GM21529 (cell line): ENCODE measurements around the gene SORCS1.

Experiments used
- ATAC-seq: cut with Tn5 transposase; IDR thresholded peaks from one replicate; pipeline ENCODE4 v1.9.1; 2021; ENCODE audit not compliant: unreplicated experiment

SORCS1 gene

DNA sequence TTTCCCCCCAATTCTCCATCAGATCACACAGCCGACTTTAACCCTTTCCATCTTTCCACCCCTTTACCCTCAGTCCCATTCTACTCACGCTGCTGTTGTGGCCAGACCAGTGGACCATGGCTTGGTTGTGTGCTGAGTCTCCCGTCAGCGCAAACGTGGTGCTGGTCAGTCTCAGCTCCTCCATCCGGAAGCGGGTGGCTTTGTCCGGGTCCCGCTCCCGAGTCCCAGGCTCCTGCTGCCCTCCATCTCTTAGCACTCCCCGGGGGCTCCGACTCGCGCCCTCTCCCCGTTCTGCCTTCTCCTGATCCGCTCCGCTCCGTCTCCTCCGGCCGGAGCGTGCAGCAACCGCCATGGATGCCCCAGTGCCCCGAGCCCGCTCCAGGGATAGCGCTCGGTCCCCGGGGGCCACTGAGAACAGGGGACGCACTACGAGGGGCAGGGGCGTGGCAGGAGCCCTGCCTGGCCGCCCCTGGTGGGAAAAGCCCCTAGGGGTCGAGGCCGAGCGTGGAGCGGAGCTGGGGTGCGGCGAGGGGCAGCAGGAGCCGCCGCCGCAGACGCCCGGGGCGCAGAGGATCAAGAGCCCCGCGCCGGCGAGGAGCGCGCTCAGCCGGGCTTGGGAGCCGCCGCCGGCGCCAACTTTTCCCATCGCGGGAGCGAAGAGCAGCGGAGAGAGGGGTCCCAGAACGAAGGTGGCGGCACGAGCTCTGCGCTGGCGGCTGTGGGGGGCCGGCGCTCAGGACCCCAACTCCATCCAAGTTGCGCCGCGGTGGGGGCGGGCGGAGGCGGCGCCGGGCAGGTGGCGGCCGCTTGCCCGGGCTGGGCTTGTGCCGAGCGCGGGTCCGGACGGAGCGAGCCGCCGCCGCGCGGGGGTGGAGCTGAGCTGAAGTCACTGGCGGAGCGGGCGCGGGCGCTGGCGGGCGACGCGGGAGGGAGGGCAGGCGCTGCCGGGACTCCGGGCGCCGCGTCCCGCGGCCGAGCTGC lies at the start of gene SORCS1:
Gene SORCS1 (minus strand): TSS at position 826 of the 981 bp plus-strand sequence.
- no peak for ATAC-seq

DNA sequence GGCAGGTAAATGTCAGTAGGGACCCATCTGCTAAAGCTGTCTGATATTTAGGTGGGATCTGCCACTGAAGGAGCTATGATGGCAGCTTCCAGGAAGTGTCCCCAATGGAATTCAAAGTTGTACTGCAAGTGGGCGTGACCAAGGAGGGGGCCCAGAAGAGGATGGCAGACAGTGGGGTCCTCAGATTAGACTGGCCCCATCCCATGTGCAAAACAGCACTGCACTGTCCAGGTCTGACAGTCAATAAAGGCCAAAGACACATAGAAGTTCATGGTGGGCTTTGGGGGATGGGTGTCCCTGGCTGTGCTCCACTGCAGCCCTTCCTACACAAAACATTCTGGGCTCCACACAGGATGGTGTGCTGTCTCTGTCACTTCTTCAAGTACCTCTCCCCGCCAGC lies 49.8 kb upstream of the SORCS1 start:
- no peak for ATAC-seq

DNA sequence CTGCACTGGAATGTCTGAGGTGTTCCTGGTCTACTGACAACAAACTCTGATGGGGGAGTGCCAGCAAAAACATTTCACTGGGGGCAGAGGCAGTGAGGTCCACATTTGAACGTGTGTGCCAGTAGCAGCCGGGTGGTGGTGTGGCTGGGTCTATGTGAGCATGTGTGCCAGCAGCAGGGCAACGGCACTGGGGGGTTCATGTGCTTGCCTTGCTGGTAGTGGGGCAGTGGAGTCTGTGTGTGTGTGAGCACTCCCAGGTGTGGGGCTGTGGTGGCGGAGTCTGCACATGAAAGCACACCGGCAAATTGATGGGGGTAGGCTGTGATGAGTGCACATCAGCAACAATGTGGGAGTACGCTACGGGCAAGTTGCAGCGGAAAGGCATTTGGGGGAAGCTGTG lies 49.4 kb upstream of the SORCS1 start:
- ATAC-seq: no peak

DNA sequence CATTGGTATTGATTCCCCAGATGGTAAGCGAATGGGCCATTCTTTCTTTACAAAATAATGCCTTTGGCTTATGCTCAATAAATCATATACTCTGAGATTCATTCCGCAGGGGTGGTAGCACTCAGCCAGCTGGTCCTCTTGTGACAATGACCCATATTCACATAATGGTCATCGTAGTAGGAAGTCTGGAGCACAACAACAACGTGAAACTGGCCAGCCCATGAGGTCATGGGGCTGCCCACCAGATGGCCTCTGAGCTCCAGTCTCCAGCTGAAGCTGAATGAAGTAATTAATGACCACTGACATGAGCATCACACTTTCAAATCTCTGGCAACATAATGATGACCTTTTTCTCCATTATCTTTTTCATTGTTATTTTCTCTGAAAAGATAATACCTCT lies 42.3 kb upstream of the SORCS1 start:
- no peak for ATAC-seq

DNA sequence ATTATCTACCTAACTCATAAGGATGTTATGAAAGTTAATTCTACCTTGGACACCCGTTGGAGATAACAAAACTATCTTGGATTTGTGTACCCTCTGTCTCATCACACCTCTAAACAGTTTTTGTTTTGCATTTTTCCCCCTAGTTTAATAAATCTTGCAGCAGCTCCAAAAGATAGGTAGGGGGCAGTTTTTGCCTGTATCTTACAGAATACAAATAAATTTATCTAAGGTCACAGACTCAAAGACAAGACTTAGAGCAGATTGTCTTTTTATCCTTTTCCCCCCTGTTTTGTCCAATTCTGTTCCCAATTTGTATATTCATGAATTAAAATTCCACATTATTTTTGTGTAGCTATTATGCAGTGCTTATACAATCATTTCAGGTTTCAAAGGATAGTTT lies 5.0 kb upstream of the SORCS1 start:
- no peak for ATAC-seq

DNA sequence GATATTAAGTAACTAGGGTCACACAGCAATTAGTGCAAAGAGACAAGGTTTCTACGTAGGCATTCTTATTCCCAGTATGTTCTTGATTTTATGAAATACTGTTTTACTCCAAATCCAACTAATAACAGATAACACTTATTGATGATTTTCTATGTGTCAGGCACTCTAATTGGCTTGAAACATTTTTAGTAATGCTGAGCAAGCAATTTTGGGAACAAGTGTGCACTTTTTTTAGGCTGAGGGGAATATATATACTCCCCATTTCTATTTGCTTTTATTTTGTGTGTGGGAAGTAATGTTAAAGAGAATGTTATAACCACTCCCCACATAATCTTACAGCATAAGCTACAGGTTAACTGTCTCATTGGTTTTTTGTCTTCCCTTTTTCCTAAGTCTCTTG lies 4.2 kb upstream of the SORCS1 start:
- ATAC-seq: no peak

DNA sequence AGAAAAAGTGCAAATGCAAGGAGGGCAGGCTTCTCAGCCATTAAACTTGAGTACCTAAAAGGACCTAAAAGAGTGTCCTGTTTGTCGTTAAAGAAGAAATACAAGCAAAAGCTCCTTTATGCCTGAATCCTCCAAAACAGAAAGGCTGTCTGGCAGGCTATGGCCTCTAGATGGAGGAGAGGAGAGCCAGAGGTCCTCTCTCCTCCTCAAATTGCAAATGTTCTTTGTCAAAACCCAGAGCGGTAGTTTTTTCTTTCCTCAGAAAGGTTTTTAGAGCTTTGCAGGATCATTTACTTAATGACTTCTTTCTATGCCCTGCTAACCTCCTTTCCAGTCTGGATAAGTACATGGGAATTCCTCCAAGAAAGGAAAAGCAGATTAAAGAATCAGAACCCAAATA lies 1.9 kb upstream of the SORCS1 start:
- ATAC-seq: no peak

DNA sequence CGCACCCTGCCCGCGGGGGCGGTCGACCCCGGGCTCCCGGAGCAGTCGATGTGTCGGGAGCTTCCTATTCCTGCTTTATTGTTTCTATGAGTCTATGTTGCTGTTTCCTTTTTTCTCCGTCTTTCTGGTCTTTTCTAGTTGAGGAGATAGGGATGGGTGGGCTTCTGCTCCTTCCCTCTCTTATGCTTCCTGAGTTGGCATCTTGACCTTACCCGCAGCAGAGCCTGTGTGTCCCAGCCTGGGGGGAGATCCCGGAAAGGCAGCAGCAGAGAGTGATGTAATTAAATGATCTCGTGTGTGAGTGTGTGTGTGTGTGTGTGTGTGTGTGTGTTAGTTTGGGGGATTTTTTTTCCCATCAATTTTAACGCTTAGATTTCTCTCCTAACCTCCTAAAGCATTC lies 486 bp upstream of the SORCS1 start:
- ATAC-seq: no peak

DNA sequence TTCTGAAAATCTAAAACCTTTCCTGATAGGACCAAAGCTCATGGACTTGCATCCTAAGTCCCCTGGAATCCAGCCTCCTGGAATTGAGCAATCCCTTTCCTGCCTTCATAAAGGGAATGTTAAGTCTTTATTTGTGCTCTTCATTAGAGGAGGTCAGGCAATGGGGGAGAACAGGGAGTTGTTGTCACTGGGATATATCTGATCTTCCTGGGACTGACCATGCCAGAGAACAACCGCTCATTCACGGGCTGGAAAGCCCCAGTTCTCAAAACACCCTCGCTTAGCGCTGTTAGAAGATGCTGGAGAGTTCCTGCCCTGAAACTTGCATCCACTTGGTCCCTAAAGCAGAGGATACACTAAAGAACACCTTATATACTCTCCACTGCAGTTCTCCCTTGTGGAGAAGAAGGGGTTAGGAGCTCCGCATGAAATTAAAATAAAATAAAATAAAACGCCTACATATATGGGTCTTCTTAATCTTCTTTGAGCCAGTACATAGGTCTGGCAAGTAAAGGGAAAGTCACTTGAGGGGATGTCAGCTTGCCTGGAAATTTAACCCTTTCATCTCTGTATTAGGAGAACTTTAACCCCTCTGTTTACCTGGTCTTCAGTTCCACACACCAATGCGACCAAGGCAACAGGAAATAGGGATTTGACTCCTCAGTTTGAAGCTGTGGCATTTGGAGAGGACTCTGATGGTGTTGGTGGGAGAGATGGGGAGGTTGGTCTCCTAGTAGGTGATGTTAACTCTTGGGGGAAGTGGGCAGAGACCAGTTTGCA lies 1.2 kb downstream of the SORCS1 start:
- no peak for ATAC-seq

DNA sequence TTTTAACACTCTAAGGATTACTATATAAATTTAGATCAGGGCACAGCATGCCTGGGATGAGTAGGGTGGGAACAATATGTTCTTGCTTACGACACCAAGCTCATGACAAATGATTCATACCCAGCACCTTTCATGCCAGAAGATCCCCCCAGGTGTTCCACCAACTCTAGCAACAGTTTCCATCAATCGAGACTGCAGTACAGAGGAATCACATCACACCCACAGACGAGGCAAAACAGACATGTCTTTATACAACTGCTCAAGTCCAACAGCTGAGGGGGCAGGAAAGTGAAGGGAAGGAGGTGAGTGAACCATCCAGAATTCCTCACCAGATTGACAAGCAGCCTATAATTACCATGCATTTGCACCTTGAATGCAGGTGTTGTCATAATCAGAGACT lies 3.6 kb downstream of the SORCS1 start:
- no peak for ATAC-seq

DNA sequence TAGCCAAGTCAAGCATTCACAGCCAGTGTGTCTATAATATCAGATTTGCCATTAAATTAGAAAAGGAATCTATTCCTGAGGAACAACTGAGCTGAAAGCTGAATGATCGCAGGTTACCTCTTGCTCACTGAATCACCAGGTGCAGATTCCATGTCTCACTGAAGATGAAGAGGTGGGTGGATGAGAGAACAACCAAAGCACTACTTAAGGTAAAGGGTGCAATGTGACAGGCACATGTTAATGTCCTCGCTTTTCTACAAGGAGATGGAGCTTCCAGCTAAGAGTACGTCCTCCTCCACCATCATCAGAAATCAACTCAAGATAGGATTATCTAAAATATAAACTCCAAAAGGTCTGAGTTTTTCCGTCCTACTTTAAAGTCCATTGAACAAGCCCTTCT lies 4.6 kb downstream of the SORCS1 start:
- ATAC-seq: no peak

DNA sequence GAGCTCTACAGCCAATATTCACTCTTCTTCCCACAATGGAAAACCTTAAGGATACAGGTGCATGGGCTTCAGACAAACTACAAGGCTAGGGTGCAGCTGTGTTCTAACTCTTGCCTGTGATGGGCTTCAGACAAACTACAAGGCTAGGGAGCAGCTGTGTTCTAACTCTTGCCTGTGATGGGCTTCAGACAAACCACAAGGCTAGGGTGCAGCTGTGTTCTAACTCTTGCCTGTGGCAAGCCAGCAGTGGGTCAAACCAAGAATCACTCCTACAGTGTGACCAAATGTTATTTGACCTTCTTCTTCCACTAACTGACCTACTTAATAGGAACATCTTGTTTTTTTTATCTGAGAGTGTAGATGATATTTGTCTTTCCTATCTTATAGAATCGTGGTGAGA lies 7.4 kb downstream of the SORCS1 start:
- no peak for ATAC-seq

DNA sequence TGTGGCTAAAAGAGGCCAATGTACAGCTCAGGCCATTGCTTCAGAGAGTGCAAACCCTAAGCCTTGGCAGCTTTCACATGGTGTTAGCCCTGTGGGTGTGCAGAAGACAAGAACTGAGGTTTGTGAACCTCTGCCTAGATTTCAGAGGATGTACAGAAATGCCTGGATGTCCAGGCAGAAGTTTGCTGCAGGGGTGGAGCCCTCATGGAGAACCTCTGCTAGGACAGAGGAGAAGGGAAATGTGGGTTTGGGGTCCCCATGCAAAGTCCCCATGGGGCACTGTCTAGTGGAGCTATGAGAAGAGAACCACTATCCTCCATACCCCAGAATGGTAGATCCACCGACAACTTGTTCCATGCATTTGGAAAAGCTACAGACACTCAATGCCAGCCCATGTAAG lies 12.4 kb downstream of the SORCS1 start:
- ATAC-seq: no peak

DNA sequence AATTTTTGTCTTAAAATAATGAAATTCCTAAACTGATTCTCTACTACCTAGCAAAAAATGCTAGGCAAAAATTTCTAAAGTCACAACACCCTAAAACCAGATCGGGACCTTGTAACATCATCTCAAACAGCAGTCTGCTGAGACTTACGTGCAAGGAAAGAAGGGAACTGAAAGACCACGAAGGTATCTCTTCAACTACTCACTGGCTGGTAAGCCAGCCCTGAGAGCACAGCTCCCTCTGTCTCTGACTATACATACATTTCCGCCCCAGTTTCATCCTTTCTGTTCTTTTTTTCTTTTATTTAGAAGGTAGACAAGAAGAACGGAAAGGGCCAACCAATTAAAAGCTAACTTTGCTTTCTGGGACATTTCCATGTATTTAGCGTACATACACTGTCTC lies 15.6 kb downstream of the SORCS1 start:
- ATAC-seq: no peak

DNA sequence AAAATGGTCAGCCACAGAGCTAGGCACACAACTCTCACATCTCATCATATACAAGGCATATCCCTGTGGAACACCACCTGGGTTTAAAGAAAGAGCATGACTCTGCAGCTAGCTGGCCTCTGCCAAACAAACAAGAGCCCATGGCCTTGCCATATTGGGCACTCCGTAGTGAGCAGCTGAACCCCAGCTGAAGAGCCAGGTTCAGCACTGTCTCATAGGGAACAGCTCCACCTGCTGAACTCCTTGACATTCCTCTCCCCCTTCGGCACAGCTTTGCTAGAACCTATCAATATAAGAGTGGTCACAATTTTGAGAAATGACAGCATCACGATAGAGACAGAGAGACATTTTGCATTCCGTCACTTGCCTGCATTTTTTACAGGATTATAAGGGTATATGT lies 20.0 kb downstream of the SORCS1 start:
- ATAC-seq: no peak

DNA sequence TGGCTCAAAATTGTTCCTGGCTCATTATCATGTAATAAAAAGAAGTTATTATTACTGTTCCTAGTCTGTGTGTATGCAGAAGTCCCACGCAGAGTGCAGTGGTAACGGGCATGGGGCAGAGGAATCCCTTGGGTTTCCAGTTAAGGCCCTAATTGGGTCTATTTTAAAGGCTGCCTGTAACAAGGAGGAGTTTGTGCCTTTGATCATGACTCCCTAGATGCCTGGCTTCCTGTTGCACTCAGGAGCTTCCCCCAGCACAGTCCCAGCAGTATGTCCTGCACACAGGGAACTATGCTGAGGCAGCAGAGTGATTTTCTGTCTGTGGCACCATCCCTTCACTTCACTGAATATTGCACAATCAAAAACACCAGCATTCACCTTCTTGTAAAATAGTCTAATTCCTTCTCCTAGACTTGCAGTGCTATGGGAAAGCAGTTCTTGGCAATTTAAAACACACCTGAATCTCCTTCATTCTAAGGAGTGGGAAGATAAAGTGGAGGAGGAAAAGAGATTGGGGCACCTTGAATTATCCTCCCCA lies 22.9 kb downstream of the SORCS1 start:
- ATAC-seq: no peak

DNA sequence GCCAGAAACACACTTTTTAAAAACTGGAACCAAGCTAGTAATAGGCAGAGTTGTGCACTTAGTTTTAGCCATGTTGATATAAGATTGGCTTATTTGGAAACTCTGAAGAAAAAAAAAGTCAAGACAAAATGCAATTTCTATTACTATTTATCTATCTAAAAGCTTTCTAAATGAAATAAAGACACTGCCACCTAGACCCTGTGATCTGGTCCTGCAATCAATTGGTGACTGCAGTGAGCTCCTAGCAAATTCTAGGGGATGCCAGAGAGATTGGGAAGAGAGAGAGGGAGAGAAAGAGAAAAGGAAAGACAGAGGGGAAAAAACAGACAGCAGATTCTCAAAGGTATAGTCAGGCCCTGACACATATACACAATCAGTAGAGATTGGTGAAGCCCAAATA lies 25.3 kb downstream of the SORCS1 start:
- no peak for ATAC-seq

DNA sequence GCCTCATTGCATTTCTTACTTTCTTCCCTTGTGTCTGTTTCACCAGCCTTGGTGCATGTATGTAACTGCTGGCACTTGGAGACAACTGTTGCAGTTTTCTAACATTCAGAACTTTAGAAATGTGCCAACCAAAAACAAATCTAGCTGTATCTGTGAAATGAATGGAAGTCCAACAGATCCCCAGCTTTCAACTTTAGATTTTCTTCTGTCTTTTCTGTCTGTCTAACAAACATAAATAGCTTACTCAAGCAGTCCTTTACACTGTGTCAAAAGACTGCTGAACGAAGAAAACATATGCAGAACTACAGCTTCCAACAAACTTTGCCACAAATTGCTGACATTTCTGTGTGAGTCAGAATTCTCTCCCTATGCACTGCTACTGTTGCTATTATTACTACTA lies 30.9 kb downstream of the SORCS1 start:
- ATAC-seq: no peak

DNA sequence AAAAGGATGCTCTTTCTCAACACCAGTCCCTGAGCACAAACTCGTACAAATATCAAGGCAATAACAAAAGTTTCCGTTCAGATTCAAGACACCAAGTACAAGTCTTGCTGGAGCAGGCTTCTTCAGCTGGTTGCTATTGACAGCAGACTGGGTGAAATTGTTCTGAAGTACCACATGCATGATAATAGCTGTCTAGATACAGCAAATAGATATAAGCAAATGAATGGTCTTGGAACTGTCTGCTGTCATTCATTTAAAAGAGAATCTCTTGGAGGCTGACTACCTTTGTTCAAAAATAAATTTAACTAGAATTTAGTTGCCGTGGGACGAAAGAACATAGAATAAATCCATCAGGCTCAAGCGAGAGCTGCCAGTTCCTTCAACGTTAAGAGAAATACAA lies 35.5 kb downstream of the SORCS1 start:
- ATAC-seq: no peak

DNA sequence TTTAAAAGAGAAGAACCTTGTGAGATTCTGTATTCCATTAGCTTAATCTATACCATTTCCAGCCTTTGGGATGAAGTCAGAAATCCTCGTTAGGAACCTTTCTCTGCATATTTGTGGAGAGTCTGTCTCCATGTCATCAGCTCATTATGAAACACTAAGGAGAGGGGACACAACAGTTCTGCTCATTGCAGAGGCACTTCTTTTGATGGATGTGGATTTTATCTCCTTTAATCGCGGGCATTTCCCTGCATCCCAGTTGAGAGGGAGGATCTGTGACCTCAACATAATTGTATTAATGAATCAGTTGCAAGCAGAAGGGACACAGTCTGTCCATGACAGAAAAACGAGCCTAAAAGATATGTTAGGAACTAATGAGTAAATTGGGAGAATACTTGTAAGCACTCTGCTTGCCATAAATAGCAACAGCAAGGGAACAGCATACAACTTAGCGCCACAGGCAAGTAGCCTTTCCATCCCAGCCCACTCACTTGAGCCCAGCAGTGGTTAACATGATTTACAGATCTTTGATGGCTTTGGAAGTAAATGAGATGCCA lies 37.9 kb downstream of the SORCS1 start:
- no peak for ATAC-seq

DNA sequence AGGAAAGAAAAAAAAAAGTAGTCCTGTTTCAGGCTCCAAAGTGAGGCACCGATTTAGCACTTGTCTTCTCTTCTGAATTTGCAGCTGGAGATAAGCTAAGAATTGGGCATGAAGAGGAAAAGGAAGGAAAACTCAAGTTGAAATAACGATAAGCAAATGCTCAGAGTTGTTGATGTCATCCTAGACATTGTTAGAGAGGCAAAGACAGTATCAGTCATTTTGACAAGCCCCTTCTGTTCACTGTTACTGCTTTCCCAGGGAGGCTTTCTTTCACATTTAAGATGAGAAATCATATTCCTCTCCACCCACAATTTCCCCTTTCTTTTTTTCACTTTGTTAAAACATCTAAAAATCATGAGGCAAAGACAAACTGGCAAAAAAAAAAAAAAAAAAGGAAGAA lies 41.8 kb downstream of the SORCS1 start:
- no peak for ATAC-seq

DNA sequence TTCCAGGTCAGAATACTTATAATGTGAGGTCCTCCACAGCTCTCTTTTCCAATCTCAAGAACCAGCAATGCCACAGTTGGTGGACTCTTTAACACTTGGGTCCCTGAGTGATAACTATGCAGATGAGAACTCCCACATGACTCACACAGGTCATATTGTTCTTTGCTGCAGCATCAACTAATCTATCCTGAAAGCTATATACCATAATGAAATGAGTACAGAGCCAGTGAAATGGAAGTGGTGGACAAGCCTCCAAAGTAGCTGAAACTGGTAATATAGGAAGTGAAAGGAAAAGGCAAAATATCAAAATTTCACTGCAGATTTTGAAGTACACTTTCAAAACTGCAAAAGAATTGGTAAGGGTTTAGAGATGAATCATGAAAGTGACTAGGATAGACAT lies 45.6 kb downstream of the SORCS1 start:
- ATAC-seq: no peak
